WTC11 (cell line): ENCODE results near the gene CNTN5. TPM values are rescaled to one million over a fixed set of nuclear protein-coding genes. Genes with fewer than 3 reads are reported as not detected.

ENCODE experiments used
- ATAC-seq: fragments of 200-7000 bp; cut with Tn5 transposase; 2 replicates; pipeline ENCODE4 v1.10.0; 2021; ENCODE audit warnings: mild to moderate bottlenecking, moderate library complexity
- CTCF ChIA-PET: fragments of 300-600 bp; sonication (Branson Sonifier 250); formaldehyde crosslinking; loops from one replicate; lab custom pipeline; 2021; ENCODE audit warnings: antibody characterized with exemption; lab: Charles Lee
- POLR2A ChIA-PET: fragments of 350-600 bp; sonication (Branson Sonifier 250); formaldehyde crosslinking; loops from one replicate; lab custom pipeline; 2021; ENCODE audit warnings: antibody characterized with exemption; lab: Charles Lee
- DNase-seq: peaks from one replicate; pipeline ENCODE4 v3.0.0; 2021; ENCODE audit warnings: low spot score
- H3K27ac Mint-ChIP-seq: 2 replicates; pipeline ENCODE4 v1.8.0; 2021; ENCODE audit warnings: mixed read lengths
- H3K27me3 Mint-ChIP-seq: 2 replicates; pipeline ENCODE4 v1.8.0; 2021; ENCODE audit warnings: low read depth, mild to moderate bottlenecking, moderate library complexity, mixed read lengths
- H3K36me3 Mint-ChIP-seq: 2 replicates; pipeline ENCODE4 v1.8.0; 2021; ENCODE audit warnings: mixed read lengths
- H3K4me1 Mint-ChIP-seq: 2 replicates; pipeline ENCODE4 v1.8.0; 2022; ENCODE audit warnings: mixed read lengths
- H3K4me3 Mint-ChIP-seq: 2 replicates; pipeline ENCODE4 v1.8.0; 2021; ENCODE audit warnings: mild to moderate bottlenecking, moderate library complexity, mixed read lengths
- H3K9me3 Mint-ChIP-seq: 2 replicates; pipeline ENCODE4 v1.8.0; 2021; ENCODE audit warnings: mixed read lengths
- ESRRA ChIP-seq: sonication (generic); formaldehyde crosslinking; IDR thresholded peaks from 2 replicates; pipeline ENCODE4 v1.8.1; 2022; ENCODE audit warnings: mild to moderate bottlenecking, missing genetic modification reagents, borderline replicate concordance
- IRF1 ChIP-seq: sonication (generic); formaldehyde crosslinking; IDR thresholded peaks from 2 replicates; pipeline ENCODE4 v1.8.0; 2023; ENCODE audit warnings: missing genetic modification reagents
- PRDM15 ChIP-seq: sonication (generic); formaldehyde crosslinking; IDR thresholded peaks from 2 replicates; pipeline ENCODE4 v1.8.0; 2022; ENCODE audit warnings: missing genetic modification reagents
- RORB ChIP-seq: fragments of 250-450 bp; sonication (Bioruptor Pico); IDR thresholded peaks from 2 replicates; pipeline ENCODE4 v1.9.0; 2021; ENCODE audit warnings: mild to moderate bottlenecking
- USF1 ChIP-seq: sonication (generic); formaldehyde crosslinking; IDR thresholded peaks from 2 replicates; pipeline ENCODE4 v1.8.0; 2022; ENCODE audit warnings: mild to moderate bottlenecking, missing genetic modification reagents
- ZBTB21 ChIP-seq: sonication (generic); formaldehyde crosslinking; IDR thresholded peaks from 2 replicates; pipeline ENCODE4 v1.8.1; 2023; ENCODE audit warnings: mild to moderate bottlenecking, missing genetic modification reagents, borderline replicate concordance
- ZNF423 ChIP-seq: fragments of 250-450 bp; sonication (Bioruptor Pico); IDR thresholded peaks from 2 replicates; pipeline ENCODE4 v2.1.2; 2022; ENCODE audit warnings: mild to moderate bottlenecking, moderate library complexity
- ZNF425 ChIP-seq: fragments of 250-450 bp; sonication (Bioruptor Pico); conservative IDR thresholded peaks from 2 replicates; pipeline ENCODE4 v1.9.0; 2021; ENCODE audit warnings: mild to moderate bottlenecking
- total RNA-seq: library from RNA; stranded (reverse); gene quantifications from 3 replicates; pipeline ENCODE4 v1.2.3, GENCODE V29; 2021
- TF ChIP-seq, protein P1 (sequence below): sonication (generic); formaldehyde crosslinking; IDR thresholded peaks from 2 replicates; pipeline ENCODE4 v1.8.0; 2022; ENCODE audit warnings: mild to moderate bottlenecking, missing genetic modification reagents

The CNTN5 gene
- total RNA-seq, 1 experiment from 2014 or later = 0.07 TPM

- H3K4me1 Mint-ChIP-seq = peaks cover 20% of the 10 kb centered on the region
- no peak for ATAC-seq
These were observed 612.2 kb downstream of the CNTN5 start for GRCh38 chr11:99632969-99633368.

More at GRCh38 chr11:99632969-99633368, 612.2 kb downstream of the CNTN5 start:
- H3K27me3 Mint-ChIP-seq = no peaks in the 10 kb centered on the region
- POLR2A ChIA-PET = no interaction called here
- H3K9me3 Mint-ChIP-seq = peaks cover 3% of the 10 kb centered on the region
- TF ChIP-seq ZBTB21 = no peak
- TF ChIP-seq ESRRA (CRISPR knock-in tag) = no peak
- TF ChIP-seq ZNF425 (CRISPR knock-in tag) = no peak
- no peak for TF ChIP-seq IRF1 (CRISPR knock-in tag)
- TF ChIP-seq, protein P1, sequence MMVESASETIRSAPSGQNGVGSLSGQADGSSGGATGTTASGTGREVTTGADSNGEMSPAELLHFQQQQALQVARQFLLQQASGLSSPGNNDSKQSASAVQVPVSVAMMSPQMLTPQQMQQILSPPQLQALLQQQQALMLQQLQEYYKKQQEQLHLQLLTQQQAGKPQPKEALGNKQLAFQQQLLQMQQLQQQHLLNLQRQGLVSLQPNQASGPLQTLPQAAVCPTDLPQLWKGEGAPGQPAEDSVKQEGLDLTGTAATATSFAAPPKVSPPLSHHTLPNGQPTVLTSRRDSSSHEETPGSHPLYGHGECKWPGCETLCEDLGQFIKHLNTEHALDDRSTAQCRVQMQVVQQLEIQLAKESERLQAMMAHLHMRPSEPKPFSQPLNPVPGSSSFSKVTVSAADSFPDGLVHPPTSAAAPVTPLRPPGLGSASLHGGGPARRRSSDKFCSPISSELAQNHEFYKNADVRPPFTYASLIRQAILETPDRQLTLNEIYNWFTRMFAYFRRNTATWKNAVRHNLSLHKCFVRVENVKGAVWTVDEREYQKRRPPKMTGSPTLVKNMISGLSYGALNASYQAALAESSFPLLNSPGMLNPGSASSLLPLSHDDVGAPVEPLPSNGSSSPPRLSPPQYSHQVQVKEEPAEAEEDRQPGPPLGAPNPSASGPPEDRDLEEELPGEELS (CRISPR knock-in tag) = no peak
- no peak for TF ChIP-seq USF1 (CRISPR knock-in tag)
- no peak for TF ChIP-seq PRDM15
- TF ChIP-seq ZNF423 (CRISPR knock-in tag) = no peak
- TF ChIP-seq RORB (CRISPR knock-in tag) = no peak
- DNase-seq = no peak
- no peak overlapping the region for H3K4me3 Mint-ChIP-seq
- H3K27ac Mint-ChIP-seq = no peak overlapping the region
- CTCF ChIA-PET = no interaction called here
- H3K36me3 Mint-ChIP-seq = peaks cover 2% of the 10 kb centered on the region
